Activated naive CD4-positive, alpha-beta T cell (primary cell): ENCODE measurements around the gene TBX5.

Experiments
- DNase-seq, 4 experiments: peaks; one replicate each; lab custom pipeline; 2025; lab: John Stamatoyannopoulos, UW

TBX5 gene

DNA sequence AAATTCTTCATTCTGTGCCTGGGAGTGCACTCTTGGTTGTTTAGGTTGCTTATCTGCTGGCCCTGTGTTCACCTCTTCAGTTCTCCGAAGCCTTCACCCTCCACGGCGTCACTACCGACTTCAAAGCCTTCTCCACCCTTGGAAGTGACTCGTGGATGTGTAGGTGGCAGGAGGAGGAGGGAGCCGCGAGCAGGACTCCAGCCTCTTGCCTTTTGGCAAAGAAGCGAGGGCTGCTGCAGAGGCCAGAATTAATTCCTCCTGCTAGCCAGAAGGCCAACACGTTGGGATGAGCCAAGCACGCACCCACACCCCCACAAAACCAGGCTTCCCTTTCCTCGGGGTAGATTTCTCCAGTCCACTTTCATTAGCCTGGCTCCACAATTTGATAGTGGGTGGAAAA is 86.5 kb downstream of the TBX5 start:
- no peak for DNase-seq

DNA sequence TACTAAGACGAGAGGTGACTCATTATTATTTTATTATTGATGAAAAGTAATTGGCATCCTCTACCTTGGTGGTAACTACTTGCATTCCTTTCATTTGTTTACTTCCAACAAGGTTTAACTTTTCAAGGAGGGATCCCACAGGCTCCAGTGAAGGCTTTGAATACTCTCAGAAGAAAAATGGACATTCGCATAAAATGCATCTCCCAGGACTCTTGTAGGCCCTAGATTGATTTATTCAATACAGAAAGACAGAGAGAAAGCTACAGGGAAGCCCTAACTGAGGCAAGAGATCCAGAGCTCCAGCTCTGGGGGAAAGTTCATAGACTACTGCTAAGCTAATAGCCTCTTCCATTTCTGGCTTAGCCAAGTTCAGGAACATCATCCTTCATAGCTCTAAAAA is 87.0 kb downstream of the TBX5 start:
- DNase-seq = no peak

DNA sequence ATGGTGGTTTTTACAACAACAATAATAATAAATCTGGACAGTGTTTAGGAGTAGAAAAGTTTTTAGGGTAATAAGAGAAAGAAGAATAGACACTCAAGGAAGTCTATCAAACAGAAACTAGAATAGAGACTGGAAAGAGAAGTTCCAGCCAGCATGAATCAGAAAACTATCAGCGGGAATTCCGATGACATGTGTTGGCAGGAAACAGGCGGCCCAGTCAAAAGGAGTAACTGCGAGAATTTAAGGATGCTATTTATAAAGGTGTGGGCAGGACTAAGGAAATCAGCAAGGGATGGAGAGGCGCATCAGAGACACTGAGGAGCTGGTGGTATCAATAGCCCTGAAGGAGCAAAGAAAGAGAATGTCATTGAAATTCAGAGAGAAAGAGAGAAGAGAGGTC is 89.9 kb downstream of the TBX5 start:
- no peak for DNase-seq

DNA sequence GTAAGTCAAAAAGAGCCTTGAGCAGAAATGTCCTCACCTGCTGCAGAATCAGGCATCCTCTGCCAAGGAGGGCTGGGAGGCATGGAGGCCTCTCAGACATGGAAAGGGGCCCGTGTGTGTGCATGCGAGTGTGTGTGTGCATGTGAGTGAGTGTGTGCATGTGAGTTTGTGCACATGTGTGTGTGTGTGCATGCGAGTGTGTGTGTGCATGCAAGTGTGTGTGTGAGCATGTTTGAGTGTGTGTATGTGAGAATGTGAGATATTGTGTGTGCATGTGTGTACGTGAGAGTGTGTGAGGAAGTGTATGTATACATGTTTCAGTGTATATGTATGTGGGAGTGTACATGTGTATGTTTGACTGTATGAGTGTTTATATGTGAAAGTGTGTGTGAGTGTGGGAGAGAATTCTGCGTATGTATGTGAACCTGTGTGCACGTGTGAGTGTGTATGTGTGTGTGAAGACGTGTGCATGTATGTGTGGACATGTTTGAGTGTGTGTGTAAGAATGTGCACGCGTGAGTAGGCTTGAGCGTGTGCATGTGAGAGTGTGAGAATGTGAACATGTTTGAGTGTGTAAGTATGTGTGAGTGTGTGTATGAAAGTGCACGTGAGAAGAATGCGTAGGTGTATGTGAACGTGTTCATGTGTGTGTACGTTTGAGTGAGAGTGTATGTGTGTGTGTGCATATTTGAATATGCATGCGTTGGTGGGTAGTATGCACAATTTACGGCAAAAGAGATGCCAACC is 90.8 kb downstream of the TBX5 start:
- DNase-seq = no peak

DNA sequence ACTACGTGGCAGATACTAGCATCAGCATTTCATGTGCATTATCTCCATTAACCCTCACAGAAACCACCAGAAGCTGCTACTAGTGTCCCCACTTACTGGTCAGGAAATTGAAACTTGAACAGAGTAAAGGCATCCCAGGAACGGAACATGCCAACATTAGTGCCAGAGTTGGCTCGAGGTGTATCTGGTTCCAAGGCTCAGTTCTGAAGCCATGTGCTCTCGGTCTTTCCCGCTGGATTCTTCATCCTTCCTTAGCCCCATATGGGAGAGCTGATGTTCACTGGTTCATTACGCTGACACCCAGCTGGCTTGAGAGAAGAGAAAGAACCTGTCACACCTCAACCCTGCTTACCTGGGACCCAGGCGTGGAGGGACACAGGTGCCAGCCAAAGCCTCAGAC is 91.5 kb downstream of the TBX5 start:
- DNase-seq = no peak

DNA sequence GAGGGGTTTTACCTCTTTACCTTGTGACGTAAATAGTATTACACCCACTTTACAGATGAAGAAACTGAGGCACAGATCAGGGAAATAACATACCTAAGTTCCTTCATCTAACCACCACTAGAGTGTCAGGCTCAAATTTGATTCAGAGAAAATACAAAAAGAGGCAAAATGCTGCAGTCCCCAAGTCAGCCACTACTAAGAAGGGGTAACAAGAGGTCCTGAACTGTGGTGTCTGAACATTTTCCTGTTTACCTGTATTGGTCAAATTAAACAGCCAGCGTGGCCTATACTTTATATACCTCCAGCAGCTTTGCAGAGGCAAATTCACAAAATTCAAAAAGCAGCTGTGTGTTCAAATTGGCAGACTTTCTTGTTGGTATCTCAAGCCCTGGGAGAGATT is 92.0 kb downstream of the TBX5 start:
- no peak for DNase-seq

DNA sequence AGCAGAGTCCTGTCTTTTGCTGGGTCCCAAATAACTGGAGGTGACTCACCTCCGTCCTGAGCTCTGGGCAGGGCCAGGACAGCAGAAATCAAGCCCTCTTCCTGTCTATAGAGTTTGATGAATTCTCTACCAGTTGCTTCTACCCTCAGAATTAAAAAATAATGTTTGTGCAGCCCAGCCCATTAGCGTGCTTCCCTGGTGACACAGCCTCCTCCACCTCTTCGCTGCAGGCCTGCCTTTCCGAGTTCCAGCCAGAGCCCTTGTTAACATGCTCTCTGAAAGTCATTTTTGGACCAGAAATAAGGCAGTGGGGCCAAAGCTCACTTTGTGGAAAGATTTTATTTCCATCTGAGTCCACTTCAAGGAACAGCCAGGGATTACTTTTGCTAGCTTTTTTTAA is 94.0 kb downstream of the TBX5 start:
- no peak for DNase-seq

DNA sequence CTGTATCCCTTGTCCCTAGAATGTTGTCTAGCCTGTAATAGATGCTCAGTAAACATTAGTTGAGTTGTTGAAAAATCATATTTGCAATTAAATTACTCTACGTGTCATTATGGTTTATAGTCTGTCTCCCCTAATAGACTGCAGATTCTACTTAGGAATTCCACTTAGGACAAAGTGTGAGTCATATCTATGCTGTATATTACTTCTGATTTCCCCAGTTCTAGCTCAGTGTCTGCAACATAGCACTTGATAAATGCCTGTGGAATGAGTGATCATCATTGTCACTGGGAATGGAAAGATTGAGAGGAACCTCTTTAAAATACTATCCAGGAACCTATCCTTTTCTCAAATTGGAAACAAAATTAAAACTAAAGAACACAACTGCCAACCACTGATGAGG is 99.3 kb downstream of the TBX5 start:
- DNase-seq = no peak

DNA sequence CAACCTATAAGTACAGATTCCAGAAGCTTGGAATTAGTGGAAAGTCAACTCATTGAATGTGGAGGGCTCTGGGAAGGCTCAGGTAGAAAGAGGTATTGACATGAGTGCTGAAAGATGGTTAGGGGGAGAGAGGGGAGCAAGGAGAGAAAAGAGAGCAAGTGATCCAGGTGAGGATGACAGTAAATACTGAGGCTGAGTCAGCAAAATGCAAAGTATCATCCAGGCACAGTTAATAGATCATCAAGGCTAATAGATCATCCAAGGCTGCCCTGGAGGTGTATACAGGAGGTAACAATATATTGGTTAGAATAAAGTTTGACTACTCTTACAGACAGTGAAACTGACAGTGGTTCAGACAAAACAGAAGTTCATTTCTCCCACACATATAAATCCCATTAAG is 100.5 kb downstream of the TBX5 start:
- no peak for DNase-seq
